HPDE6-E6E7 (cell line): Measurements from ENCODE around the gene CACNA1B.
"Not testable (repeated sequence)": the region's sequence is repeated elsewhere in the genome, so short reads cannot be mapped to it uniquely, and the experiment has no call there.

ENCODE experiments used
- DNase-seq: peaks from one replicate; pipeline ENCODE4 v3.0.0; 2011; ENCODE audit warnings: missing footprints; ENCODE audit errors: extremely low spot score

The CACNA1B gene

GRCh38 chr9:138013836-138014562 lies 136.4 kb downstream of the CACNA1B start:
- no peak for DNase-seq

GRCh38 chr9:138014563-138014945 lies 137.0 kb downstream of the CACNA1B start:
- no peak for DNase-seq

DNA sequence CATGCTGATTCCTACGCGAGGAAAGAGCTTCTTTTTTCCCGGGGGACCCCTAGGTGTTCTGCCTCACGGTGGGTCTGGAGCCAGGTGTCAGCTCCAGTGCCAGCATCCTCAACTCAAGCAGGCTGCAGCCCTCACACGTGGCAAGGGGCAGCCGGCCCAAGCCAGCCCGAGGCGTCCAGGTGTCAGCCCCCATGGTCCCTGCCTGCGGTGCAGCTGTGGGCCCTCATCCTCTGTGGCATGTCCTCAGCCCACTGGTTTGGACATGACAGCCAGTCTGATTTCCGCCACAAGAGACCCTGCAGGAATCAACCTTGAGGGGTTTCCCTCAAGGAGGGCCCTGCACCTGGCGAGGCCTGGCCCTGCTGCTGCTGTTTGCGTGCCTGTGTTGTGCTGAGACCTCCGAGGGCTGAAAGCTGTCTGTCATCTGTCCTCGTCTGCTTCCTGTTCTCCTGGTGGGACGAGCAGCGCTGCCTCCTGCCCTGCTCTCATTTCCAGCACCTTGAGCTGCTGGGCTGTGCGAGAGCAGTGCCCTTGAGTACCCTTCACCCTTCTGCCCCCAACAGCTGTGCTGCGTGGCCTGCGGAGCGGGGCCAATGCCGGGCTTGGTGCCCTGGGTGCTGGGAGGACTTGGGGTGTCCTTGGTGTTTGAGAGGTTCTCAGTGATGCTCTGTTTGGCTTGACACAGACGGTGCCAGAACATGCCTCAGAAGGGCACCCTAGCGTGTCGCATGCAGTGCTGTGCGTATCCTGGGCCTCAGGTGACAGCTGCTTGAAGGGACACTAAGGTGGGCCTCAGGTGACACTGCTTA lies 137.6 kb downstream of the CACNA1B start:
- no peak for DNase-seq

GRCh38 chr9:138016406-138017187 lies 139.0 kb downstream of the CACNA1B start:
- DNase-seq: no peak

DNA sequence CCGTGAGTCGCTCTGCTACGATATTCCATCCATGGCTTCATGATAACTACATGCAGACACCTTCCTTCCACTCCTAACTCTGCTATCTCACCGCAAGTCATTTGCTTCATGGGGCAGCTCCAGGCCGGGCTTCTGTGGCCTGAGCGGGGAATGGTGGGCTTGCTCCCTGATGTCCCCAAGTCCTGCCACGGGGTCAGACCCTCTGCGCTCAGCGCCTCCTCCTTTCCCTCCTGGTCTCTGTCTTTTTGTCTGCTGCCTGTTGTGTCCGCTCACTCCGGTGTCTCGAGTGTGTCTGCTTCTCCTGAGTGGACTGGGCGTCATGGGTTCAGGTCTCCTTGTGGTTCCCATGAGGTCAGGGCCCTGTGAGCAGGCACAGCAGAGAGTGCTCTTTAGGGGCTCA lies 139.6 kb downstream of the CACNA1B start:
- no peak for DNase-seq

DNA sequence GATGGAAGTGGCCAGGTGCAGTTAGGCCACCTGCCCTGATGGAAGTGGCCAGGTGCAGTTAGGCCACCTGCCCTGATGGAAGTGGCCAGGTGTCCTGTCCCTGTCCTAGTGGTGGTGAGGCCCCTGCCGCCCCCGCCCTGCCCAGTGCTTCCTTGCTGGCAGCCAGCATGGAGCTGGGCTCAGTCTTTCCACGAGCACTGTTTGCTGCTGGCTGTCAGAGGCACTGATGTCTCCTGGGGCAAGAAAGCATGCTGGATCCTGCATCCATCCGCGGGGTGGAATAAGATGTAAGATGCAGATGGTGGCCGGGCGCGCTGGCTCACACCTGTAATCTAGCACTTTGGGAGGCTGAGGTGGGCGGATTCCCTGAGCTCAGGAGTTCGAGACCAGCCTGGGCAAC lies 141.9 kb downstream of the CACNA1B start:
- DNase-seq: not testable (repeated sequence)

GRCh38 chr9:138020120-138020794 lies 142.7 kb downstream of the CACNA1B start:
- no peak for DNase-seq

GRCh38 chr9:138020795-138021182 lies 143.2 kb downstream of the CACNA1B start:
- DNase-seq: no peak

- no peak for DNase-seq
Observed at GRCh38 chr9:138021251-138022056, 143.9 kb downstream of the CACNA1B start.

- DNase-seq: no peak
Observed at GRCh38 chr9:138022121-138022741, 144.6 kb downstream of the CACNA1B start.

DNA sequence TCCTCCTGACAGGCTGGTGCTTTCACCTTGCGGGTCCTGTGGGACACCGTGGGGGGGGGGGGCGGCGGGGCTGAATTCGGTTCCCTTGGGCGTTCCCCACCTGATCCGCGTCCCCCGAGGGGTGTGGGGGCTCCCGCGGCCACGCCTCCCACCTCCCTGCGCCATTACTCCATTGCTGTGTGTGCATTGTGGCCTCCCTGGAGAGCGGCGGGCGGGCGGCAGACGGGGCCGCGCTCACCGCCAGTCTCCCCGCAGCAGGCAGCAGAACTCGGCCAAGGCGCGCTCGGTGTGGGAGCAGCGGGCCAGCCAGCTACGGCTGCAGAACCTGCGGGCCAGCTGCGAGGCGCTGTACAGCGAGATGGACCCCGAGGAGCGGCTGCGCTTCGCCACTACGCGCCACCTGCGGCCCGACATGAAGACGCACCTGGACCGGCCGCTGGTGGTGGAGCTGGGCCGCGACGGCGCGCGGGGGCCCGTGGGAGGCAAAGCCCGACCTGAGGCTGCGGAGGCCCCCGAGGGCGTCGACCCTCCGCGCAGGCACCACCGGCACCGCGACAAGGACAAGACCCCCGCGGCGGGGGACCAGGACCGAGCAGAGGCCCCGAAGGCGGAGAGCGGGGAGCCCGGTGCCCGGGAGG lies 145.3 kb downstream of the CACNA1B start:
- DNase-seq: no peak

- no peak for DNase-seq
Observed at GRCh38 chr9:138023394-138024124, 146.0 kb downstream of the CACNA1B start.

GRCh38 chr9:138024131-138024530 lies 146.5 kb downstream of the CACNA1B start:
- no peak for DNase-seq

DNA sequence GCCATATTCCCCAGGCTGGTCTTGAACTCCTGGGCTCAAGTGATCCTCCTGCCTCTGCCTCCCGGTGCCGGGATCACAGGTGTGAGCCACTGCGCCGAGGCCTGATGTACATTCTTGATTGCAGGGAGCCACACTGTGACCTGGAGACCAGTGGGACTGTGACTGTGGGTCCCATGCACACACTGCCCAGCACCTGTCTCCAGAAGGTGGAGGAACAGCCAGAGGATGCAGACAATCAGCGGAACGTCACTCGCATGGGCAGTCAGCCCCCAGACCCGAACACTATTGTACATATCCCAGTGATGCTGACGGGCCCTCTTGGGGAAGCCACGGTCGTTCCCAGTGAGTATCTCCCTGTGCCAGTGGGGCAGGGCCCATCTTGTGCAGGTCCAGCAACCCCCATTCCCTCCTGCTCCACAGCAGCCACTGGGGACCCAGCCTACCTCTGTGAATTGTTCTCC lies 147.3 kb downstream of the CACNA1B start:
- DNase-seq: no peak

GRCh38 chr9:138025417-138025816 lies 147.8 kb downstream of the CACNA1B start:
- DNase-seq: no peak

DNA sequence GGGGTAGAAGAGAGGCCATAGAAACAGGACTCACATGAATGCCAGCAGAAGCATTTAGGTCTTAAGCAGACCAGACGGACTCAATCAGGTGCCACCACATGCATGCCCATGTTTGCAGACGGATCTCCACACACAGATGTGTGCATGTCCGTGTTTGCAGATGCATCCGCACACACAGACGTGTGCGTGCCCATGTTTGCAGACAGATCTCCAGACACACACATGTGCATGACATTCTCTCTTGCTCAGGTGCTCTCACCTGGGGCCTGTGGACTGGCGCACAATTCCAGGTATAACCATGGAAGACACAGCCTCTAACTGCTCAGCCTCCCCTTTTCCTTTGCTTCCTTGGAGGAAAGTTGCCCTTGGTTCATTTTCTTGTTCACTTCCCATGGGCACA lies 148.3 kb downstream of the CACNA1B start:
- DNase-seq: no peak

DNA sequence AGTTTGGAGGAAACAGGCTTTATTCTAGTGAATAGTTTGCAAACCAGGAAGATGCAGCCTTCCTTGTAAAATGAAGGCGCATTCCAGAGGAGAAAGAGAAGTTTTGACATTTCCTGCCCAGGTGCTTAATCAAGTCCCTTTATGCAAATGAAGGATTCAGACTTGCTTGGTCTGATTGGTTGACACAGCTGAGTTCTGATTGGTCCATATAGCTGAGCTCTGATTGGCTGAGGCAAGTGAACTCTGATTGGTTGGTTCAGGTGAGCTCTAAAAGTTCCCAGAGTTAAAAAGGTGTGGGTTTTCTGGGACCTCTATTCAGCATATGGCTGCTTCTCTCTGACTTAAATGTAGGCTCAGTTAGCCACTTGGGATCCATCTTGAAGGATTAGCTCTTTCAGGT lies 151.0 kb downstream of the CACNA1B start:
- no peak for DNase-seq

- no peak for DNase-seq
Observed at GRCh38 chr9:138031186-138031585, 153.6 kb downstream of the CACNA1B start.

DNA sequence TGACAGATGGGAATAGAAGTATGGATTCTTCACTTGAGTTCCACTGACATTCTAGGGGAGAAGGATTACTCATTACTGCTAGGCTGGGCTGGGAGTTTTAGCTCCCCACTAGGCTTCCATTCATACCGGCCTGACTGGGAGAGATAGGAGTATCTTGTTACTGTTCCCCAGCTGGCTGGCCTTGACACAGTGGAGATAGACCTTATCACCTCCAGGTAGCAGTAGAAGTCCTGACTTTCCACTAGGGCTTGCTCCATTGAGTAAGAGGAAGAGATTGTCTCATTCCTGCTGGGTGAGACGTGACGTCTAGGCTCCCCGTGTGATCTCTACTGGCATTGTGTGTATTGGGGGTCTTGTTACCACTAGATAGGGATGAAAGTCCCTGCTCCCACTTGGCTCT lies 156.4 kb downstream of the CACNA1B start:
- no peak for DNase-seq
